Measurements from ENCODE around the gene LTBP3. TPM values are rescaled to one million over a fixed set of nuclear protein-coding genes. Genes with fewer than 3 reads are reported as not detected.

LTBP3 gene
- total RNA-seq, 1 experiment from 2014 or later, result 10.6 TPM

DNA sequence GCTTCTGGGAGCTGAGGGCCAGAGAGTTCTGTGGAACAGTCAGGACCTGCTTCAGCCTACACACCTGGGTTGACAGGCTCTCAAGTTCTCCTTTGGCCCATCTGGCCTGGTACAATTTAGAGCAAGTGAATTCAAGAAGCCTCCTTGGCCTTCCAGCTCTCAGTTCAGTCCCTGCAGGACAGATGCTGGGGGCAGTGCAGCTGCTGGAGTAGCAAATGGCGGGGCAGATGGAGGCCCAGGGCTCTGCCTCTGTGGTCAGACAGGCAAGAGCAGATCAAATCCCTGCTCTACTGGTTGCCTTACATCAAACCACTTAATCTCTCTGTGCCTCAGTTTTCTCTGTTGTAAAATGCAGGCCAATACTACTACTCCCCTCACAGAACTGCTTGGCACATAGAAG lies 46.1 kb upstream of the LTBP3 start:
- H3K27me3 Mint-ChIP-seq (ENCODE audit: low read depth), result peaks cover 1% of the 10 kb centered on the region; the same call in 1 of the 2 replicates
- H2BK12ac ChIP-seq (ENCODE audit: insufficient read length, low read depth, low read length), result no peak overlapping the region
- no peak for DNase-seq
- no peak overlapping the region for H3K56ac ChIP-seq (ENCODE audit: insufficient read length, low read depth, low read length)
- H3K27me3 ChIP-seq (ENCODE audit: insufficient read depth, low read length), result no peaks in the 10 kb centered on the region
- H3K4ac ChIP-seq (ENCODE audit: low read depth, low read length), result no peak overlapping the region
- H3K4me1 Mint-ChIP-seq, result peaks cover 6 to 20% of the 10 kb centered on the region in 2 experiments
- no peak overlapping the region for H2BK20ac ChIP-seq (ENCODE audit: low read depth, low read length, poor library complexity, severe bottlenecking)
- H3T11ph ChIP-seq (ENCODE audit: low read length), result no peak overlapping the region
- no peaks in the 10 kb centered on the region for H3K79me1 ChIP-seq (ENCODE audit: insufficient read depth, low read depth, low read length, poor library complexity, severe bottlenecking)
- no peaks in the 10 kb centered on the region for H3K79me2 ChIP-seq (ENCODE audit: insufficient read depth, low read length)
- H3K14ac ChIP-seq (ENCODE audit: insufficient read depth, low read length), result no peak overlapping the region
- H2AK5ac ChIP-seq (ENCODE audit: insufficient read length, low read length), result no peak overlapping the region
- H2BK15ac ChIP-seq (ENCODE audit: low read depth, low read length), result no peak overlapping the region
- H2BK120ac ChIP-seq (ENCODE audit: low read depth, low read length, poor library complexity, severe bottlenecking), result no peak overlapping the region
- H3K23me2 ChIP-seq (ENCODE audit: insufficient read length, low read depth, low read length, poor library complexity, severe bottlenecking), result peaks cover 8% of the 10 kb centered on the region
- H4K5ac ChIP-seq (ENCODE audit: insufficient read length, low read depth, low read length), result no peak overlapping the region
- no peak overlapping the region for H3K4me2 ChIP-seq (ENCODE audit: insufficient read depth, insufficient read length, low read length)
- no peak overlapping the region for H3K9ac ChIP-seq (ENCODE audit: extremely low read depth, insufficient read length, low read length)
- no peak overlapping the region for H3K18ac ChIP-seq (ENCODE audit: insufficient read length, low read depth, low read length)
- H4K91ac ChIP-seq (ENCODE audit: insufficient read length, low read depth, low read length), result no peak overlapping the region
- no peak overlapping the region for H2BK5ac ChIP-seq (ENCODE audit: insufficient read length, low read length)
- no peaks in the 10 kb centered on the region for H3K9me3 ChIP-seq (ENCODE audit: control insufficient read depth, low read depth, low read length)
- H3K27ac Mint-ChIP-seq, result no peak overlapping the region; a peak in 1 of 7 replicates
- H3K4me3 Mint-ChIP-seq, result no peak overlapping the region
- no peaks in the 10 kb centered on the region for H3K4me1 ChIP-seq (ENCODE audit: insufficient read depth, low read length)
- H3K23ac ChIP-seq (ENCODE audit: insufficient read length, low read depth, low read length), result no peak overlapping the region
- TF ChIP-seq, protein P1, sequence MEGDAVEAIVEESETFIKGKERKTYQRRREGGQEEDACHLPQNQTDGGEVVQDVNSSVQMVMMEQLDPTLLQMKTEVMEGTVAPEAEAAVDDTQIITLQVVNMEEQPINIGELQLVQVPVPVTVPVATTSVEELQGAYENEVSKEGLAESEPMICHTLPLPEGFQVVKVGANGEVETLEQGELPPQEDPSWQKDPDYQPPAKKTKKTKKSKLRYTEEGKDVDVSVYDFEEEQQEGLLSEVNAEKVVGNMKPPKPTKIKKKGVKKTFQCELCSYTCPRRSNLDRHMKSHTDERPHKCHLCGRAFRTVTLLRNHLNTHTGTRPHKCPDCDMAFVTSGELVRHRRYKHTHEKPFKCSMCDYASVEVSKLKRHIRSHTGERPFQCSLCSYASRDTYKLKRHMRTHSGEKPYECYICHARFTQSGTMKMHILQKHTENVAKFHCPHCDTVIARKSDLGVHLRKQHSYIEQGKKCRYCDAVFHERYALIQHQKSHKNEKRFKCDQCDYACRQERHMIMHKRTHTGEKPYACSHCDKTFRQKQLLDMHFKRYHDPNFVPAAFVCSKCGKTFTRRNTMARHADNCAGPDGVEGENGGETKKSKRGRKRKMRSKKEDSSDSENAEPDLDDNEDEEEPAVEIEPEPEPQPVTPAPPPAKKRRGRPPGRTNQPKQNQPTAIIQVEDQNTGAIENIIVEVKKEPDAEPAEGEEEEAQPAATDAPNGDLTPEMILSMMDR (conservative IDR thresholded peaks at IDR 0.05), result no peak
- no peak overlapping the region for H3K27ac ChIP-seq (ENCODE audit: insufficient read length, low read depth, low read length)
- H3K36me3 Mint-ChIP-seq (ENCODE audit: insufficient read depth in 1 of 3, low read depth in 3 of 3), result peaks cover 5 to 46% (median 44%) of the 10 kb centered on the region in 3 experiments; a peak in 6 of 7 replicates
- H4K8ac ChIP-seq (replicated peaks; ENCODE audit: insufficient read length, low read depth, low read length), result no peak overlapping the region
- H2AFZ ChIP-seq (ENCODE audit: low read length), result no peak overlapping the region
- no peaks in the 10 kb centered on the region for H4K20me1 ChIP-seq (ENCODE audit: control insufficient read depth, insufficient read depth, insufficient read length)
- no peaks in the 10 kb centered on the region for H3K9me3 Mint-ChIP-seq
- WGBS (ENCODE audit: extremely low coverage, insufficient read length, low lambda C conversion rate), result no CpG with 5 or more reads among the region's 1 CpG

Data from H9 (cell line).